Caco-2 (cell line): ENCODE measurements around the gene ODF2L. TPM values are rescaled to one million over a fixed set of nuclear protein-coding genes. Genes with fewer than 3 reads are reported as not detected.
A peak's percentile ranks its signal among the peaks of the same experiment; 100 is the strongest.

Source experiments
- BruUV-seq: library from RNA; stranded (reverse); fragments of 400-500 nt; replicated peaks from 2 replicates; lab custom pipeline; 2021; lab: Mats Ljungman, UMichigan
- CTCF ChIA-PET: fragments of 300-600 bp; sonication (Branson Sonifier 250); formaldehyde crosslinking; loops from one replicate; lab custom pipeline; 2022; ENCODE audit warnings: antibody characterized with exemption; lab: Charles Lee
- POLR2A ChIA-PET: fragments of 300-600 bp; sonication (Branson Sonifier 250); formaldehyde crosslinking; loops from one replicate; lab custom pipeline; 2022; ENCODE audit warnings: antibody characterized with exemption; lab: Charles Lee
- DNase-seq, 2 experiments: peaks; one replicate each; pipeline versions ENCODE4 v3.0.0 to v3.0.0-alpha.2; 2020 to 2022
- H3K27me3 ChIP-seq: replicated peaks from 2 replicates; pipeline ENCODE4 v1.6.0; 2011; ENCODE audit warnings: low read length; ENCODE audit not compliant: control insufficient read depth, insufficient read depth
- H3K36me3 ChIP-seq: 2 replicates; pipeline ENCODE4 v1.5.1; 2011; ENCODE audit warnings: low read length; ENCODE audit not compliant: control insufficient read depth, insufficient read depth
- H3K4me1 ChIP-seq: fragments of 250-450 bp; sonication (Bioruptor Pico); 2 replicates; pipeline ENCODE4 v1.5.1; 2020; ENCODE audit warnings: mild to moderate bottlenecking
- H3K4me3 ChIP-seq: 2 replicates; pipeline ENCODE4 v1.5.1; 2011; ENCODE audit warnings: low read depth, mild to moderate bottlenecking, control low read depth, low read length
- H3K9me3 ChIP-seq: fragments of 250-450 bp; sonication (Bioruptor Pico); 2 replicates; pipeline ENCODE4 v1.5.1; 2020; ENCODE audit warnings: mild to moderate bottlenecking, moderate library complexity
- H3K27ac Mint-ChIP-seq: one replicate; pipeline ENCODE4 v1.8.0; 2022; ENCODE audit warnings: mixed read lengths; ENCODE audit not compliant: unreplicated experiment
- H3K27me3 Mint-ChIP-seq: one replicate; pipeline ENCODE4 v1.8.0; 2022; ENCODE audit warnings: mixed read lengths; ENCODE audit not compliant: insufficient read depth, unreplicated experiment
- H3K36me3 Mint-ChIP-seq: one replicate; pipeline ENCODE4 v1.8.0; 2022; ENCODE audit warnings: mild to moderate bottlenecking, mixed read lengths; ENCODE audit not compliant: insufficient read depth, unreplicated experiment
- H3K4me1 Mint-ChIP-seq: one replicate; pipeline ENCODE4 v1.8.0; 2022; ENCODE audit warnings: low read depth, mixed read lengths; ENCODE audit not compliant: unreplicated experiment
- H3K4me3 Mint-ChIP-seq: one replicate; pipeline ENCODE4 v1.8.0; 2022; ENCODE audit warnings: mild to moderate bottlenecking, moderate library complexity, mixed read lengths; ENCODE audit not compliant: unreplicated experiment
- H3K9me3 Mint-ChIP-seq: one replicate; pipeline ENCODE4 v1.8.0; 2022; ENCODE audit warnings: mixed read lengths; ENCODE audit not compliant: unreplicated experiment
- CTCF ChIP-seq, 2 experiments: fragments of 200-600 bp in 1 of 2; IDR thresholded peaks; 1 replicate in 1 of 2; 2 replicates in 1 of 2; pipeline versions ENCODE4 v1.5.1 to v1.8.0; 2011 to 2022; ENCODE audit warnings: antibody characterized with exemption in 1 of 2, control low read depth in 1 of 2, inconsistent platforms in 1 of 2, low read depth in 1 of 2, low read length in 1 of 2, mild to moderate bottlenecking in 1 of 2, moderate library complexity in 1 of 2; ENCODE audit not compliant: insufficient read depth in 1 of 2, severe bottlenecking in 1 of 2, unreplicated experiment in 1 of 2
- intact Hi-C: fragments of 100-400 bp; cut with micrococcal nuclease; formaldehyde crosslinking; loops from one replicate; pipeline ENCODE4 v1.10.0; 2022; ENCODE audit not compliant: unreplicated experiment
- total RNA-seq: library from RNA; stranded (reverse); gene quantifications from 2 replicates; pipeline ENCODE4 v1.2.3, GENCODE V29; 2022

The ODF2L gene
- total RNA-seq, 1 experiment from 2014 or later: 9.7 TPM

- Mint-ChIP-seq H3K4me3 (no peak overlapping the region), H3K27ac (no peak overlapping the region), H3K4me1 (no peaks in the 10 kb centered on the region), H3K27me3 (no peaks in the 10 kb centered on the region), H3K9me3 (no peaks in the 10 kb centered on the region), H3K36me3 (no peaks in the 10 kb centered on the region)
- H3K36me3 ChIP-seq: no peaks in the 10 kb centered on the region
- H3K4me1 ChIP-seq: no peaks in the 10 kb centered on the region
- no TSS peak for BruUV-seq
- no peak for DNase-seq
- CTCF ChIA-PET: no interaction called here
- intact Hi-C loops: no loop called here
- no peaks in the 10 kb centered on the region for H3K9me3 ChIP-seq
- no peaks in the 10 kb centered on the region for H3K27me3 ChIP-seq
- POLR2A ChIA-PET: no interaction called here
- H3K4me3 ChIP-seq: no peak overlapping the region
- no peak for TF ChIP-seq CTCF (IDR thresholded peaks at IDR 0.05; ENCODE audit: insufficient read depth in 1 of 2, low read depth in 1 of 2, low read length in 1 of 2, severe bottlenecking in 1 of 2, unreplicated experiment in 1 of 2)
Observed at GRCh38 chr1:86410879-86411278, 14.8 kb upstream of the ODF2L start.

- H3K27me3 Mint-ChIP-seq: no peaks in the 10 kb centered on the region
- intact Hi-C loops: no loop called here
- no peaks in the 10 kb centered on the region for H3K36me3 ChIP-seq
- no peak overlapping the region for H3K4me3 ChIP-seq
- H3K4me1 ChIP-seq: no peaks in the 10 kb centered on the region
- no peak overlapping the region for H3K4me3 Mint-ChIP-seq
- H3K27me3 ChIP-seq: no peaks in the 10 kb centered on the region; the same call in 1 of the 2 replicates
- no TSS peak for BruUV-seq
- ChIA-PET POLR2A (no interaction called here), CTCF (no interaction called here)
- no peaks in the 10 kb centered on the region for H3K36me3 Mint-ChIP-seq
- H3K27ac Mint-ChIP-seq: no peak overlapping the region
- no peak for TF ChIP-seq CTCF (IDR thresholded peaks at IDR 0.05; ENCODE audit: insufficient read depth in 1 of 2, low read depth in 1 of 2, low read length in 1 of 2, severe bottlenecking in 1 of 2, unreplicated experiment in 1 of 2)
- no peaks in the 10 kb centered on the region for H3K9me3 Mint-ChIP-seq
- no peaks in the 10 kb centered on the region for H3K4me1 Mint-ChIP-seq
- H3K9me3 ChIP-seq: no peaks in the 10 kb centered on the region
- DNase-seq: no peak
Observed at GRCh38 chr1:86409416-86410021, 13.4 kb upstream of the ODF2L start.

- no peaks in the 10 kb centered on the region for H3K9me3 Mint-ChIP-seq
- ChIA-PET CTCF (interaction anchor here (0.6 kb wide), 1 partner anchor 308 kb away, joined by 4 read pairs; the partner anchor contains the start of gene SH3GLB1), POLR2A (no interaction called here)
- H3K4me1 Mint-ChIP-seq: peaks cover 6% of the 10 kb centered on the region
- Histone ChIP-seq H3K4me1 (no peaks in the 10 kb centered on the region), H3K4me3 (peak overlapping the region; percentile 74), H3K9me3 (no peaks in the 10 kb centered on the region), H3K27me3 (no peaks in the 10 kb centered on the region), H3K36me3 (no peaks in the 10 kb centered on the region)
- H3K27me3 Mint-ChIP-seq: no peaks in the 10 kb centered on the region
- BruUV-seq: no TSS peak
- no peaks in the 10 kb centered on the region for H3K36me3 Mint-ChIP-seq
- H3K27ac Mint-ChIP-seq: peak overlapping the region; percentile 83
- DNase-seq: no peak
- intact Hi-C loops: no loop called here
- TF ChIP-seq CTCF (IDR thresholded peaks at IDR 0.05; ENCODE audit: insufficient read depth in 1 of 2, low read depth in 1 of 2, low read length in 1 of 2, severe bottlenecking in 1 of 2, unreplicated experiment in 1 of 2): no peak
- H3K4me3 Mint-ChIP-seq: peak overlapping the region; percentile 93
Observed at GRCh38 chr1:86396498-86396890, 371 bp upstream of the ODF2L start.
